SU-DHL-6 (cell line): ENCODE measurements around the gene PNRC1.

Experiments used
- CTCF ChIP-seq: fragments of 200-600 bp; sonication (generic); IDR thresholded peaks from one replicate; pipeline ENCODE4 v1.5.1; 2017; ENCODE audit warnings: antibody characterized with exemption, mild to moderate bottlenecking, low read length, moderate library complexity; ENCODE audit not compliant: insufficient read depth, poor library complexity, severe bottlenecking
- EZH2phosphoT487 ChIP-seq: fragments of 200-600 bp; sonication (generic), shearing (Covaris generic); conservative IDR thresholded peaks from 2 replicates; pipeline ENCODE4 v1.6.1; 2018; ENCODE audit warnings: mild to moderate bottlenecking, antibody characterized with exemption, low read length, moderate library complexity, mixed read lengths

GRCh38 chr6:89082486-89082891, 1.9 kb downstream of the PNRC1 start:
- no peak for TF ChIP-seq CTCF
- no peak for TF ChIP-seq EZH2phosphoT487
